ENCODE data around the gene ZNF107. TPM values are rescaled to one million over a fixed set of nuclear protein-coding genes. Genes with fewer than 3 reads are reported as not detected.

ZNF107 gene
- total RNA-seq, 1 experiment from 2014 or later: 24.7 TPM

- peaks cover 100% of the 10 kb centered on the region for H3K9me3 ChIP-seq (ENCODE audit: control insufficient read depth, low read depth, low read length)
- H3K27me3 ChIP-seq (ENCODE audit: insufficient read depth, low read length): no peaks in the 10 kb centered on the region
- no peak overlapping the region for H3T11ph ChIP-seq (ENCODE audit: low read length)
- H3K18ac ChIP-seq (ENCODE audit: insufficient read length, low read depth, low read length): no peak overlapping the region
- TF ChIP-seq, protein P1, sequence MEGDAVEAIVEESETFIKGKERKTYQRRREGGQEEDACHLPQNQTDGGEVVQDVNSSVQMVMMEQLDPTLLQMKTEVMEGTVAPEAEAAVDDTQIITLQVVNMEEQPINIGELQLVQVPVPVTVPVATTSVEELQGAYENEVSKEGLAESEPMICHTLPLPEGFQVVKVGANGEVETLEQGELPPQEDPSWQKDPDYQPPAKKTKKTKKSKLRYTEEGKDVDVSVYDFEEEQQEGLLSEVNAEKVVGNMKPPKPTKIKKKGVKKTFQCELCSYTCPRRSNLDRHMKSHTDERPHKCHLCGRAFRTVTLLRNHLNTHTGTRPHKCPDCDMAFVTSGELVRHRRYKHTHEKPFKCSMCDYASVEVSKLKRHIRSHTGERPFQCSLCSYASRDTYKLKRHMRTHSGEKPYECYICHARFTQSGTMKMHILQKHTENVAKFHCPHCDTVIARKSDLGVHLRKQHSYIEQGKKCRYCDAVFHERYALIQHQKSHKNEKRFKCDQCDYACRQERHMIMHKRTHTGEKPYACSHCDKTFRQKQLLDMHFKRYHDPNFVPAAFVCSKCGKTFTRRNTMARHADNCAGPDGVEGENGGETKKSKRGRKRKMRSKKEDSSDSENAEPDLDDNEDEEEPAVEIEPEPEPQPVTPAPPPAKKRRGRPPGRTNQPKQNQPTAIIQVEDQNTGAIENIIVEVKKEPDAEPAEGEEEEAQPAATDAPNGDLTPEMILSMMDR (conservative IDR thresholded peaks at IDR 0.05): no peak
- no peak overlapping the region for H2BK120ac ChIP-seq (ENCODE audit: low read depth, low read length, poor library complexity, severe bottlenecking)
- H2AFZ ChIP-seq (ENCODE audit: low read length): no peak overlapping the region
- H3K79me1 ChIP-seq (ENCODE audit: insufficient read depth, low read depth, low read length, poor library complexity, severe bottlenecking): no peaks in the 10 kb centered on the region
- H4K91ac ChIP-seq (ENCODE audit: insufficient read length, low read depth, low read length): no peak overlapping the region
- H3K9me3 Mint-ChIP-seq: no peaks in the 10 kb centered on the region; a peak in 5 of 5 replicates
- no peaks in the 10 kb centered on the region for H3K27me3 Mint-ChIP-seq (ENCODE audit: low read depth)
- H3K4me1 Mint-ChIP-seq: no peaks in the 10 kb centered on the region
- H3K27ac Mint-ChIP-seq: no peak overlapping the region
- no peak overlapping the region for H3K23ac ChIP-seq (ENCODE audit: insufficient read length, low read depth, low read length)
- no peak overlapping the region for H2BK20ac ChIP-seq (ENCODE audit: low read depth, low read length, poor library complexity, severe bottlenecking)
- no peak overlapping the region for H4K5ac ChIP-seq (ENCODE audit: insufficient read length, low read depth, low read length)
- H2BK15ac ChIP-seq (ENCODE audit: low read depth, low read length): no peak overlapping the region
- no peak overlapping the region for H3K4ac ChIP-seq (ENCODE audit: low read depth, low read length)
- H2BK12ac ChIP-seq (ENCODE audit: insufficient read length, low read depth, low read length): no peak overlapping the region
- DNase-seq: no peak
- H3K23me2 ChIP-seq (ENCODE audit: insufficient read length, low read depth, low read length, poor library complexity, severe bottlenecking): no peaks in the 10 kb centered on the region
- no peak overlapping the region for H3K9ac ChIP-seq (ENCODE audit: extremely low read depth, insufficient read length, low read length)
- no peak overlapping the region for H3K14ac ChIP-seq (ENCODE audit: insufficient read depth, low read length)
- no peaks in the 10 kb centered on the region for H3K79me2 ChIP-seq (ENCODE audit: insufficient read depth, low read length)
- no peak overlapping the region for H3K4me2 ChIP-seq (ENCODE audit: insufficient read depth, insufficient read length, low read length)
- H3K27ac ChIP-seq (ENCODE audit: insufficient read length, low read depth, low read length): no peak overlapping the region
- no peak overlapping the region for H2AK5ac ChIP-seq (ENCODE audit: insufficient read length, low read length)
- no CpG with 5 or more reads among the region's 2 CpGs for WGBS (ENCODE audit: extremely low coverage, insufficient read length, low lambda C conversion rate)
- no peaks in the 10 kb centered on the region for H3K4me1 ChIP-seq (ENCODE audit: insufficient read depth, low read length)
- H4K8ac ChIP-seq (replicated peaks; ENCODE audit: insufficient read length, low read depth, low read length): no peak overlapping the region
- H4K20me1 ChIP-seq (ENCODE audit: control insufficient read depth, insufficient read depth, insufficient read length): no peaks in the 10 kb centered on the region
- peaks cover 0 to 41% (median 20%) of the 10 kb centered on the region in 3 experiments; a peak in 6 of 7 replicates for H3K36me3 Mint-ChIP-seq (ENCODE audit: insufficient read depth in 1 of 3, low read depth in 3 of 3)
- H2BK5ac ChIP-seq (ENCODE audit: insufficient read length, low read length): no peak overlapping the region
- H3K4me3 Mint-ChIP-seq: no peak overlapping the region
- H3K56ac ChIP-seq (ENCODE audit: insufficient read length, low read depth, low read length): no peak overlapping the region
Observed at GRCh38 chr7:64638822-64639221, 27.1 kb upstream of the ZNF107 start.

Data from H9 (cell line).